HG03095 (cell line): ENCODE data around the gene HTR3B.

Experiments used
- ATAC-seq: cut with Tn5 transposase; IDR thresholded peaks from one replicate; pipeline ENCODE4 v1.9.1; 2021; ENCODE audit warnings: moderate library complexity; ENCODE audit not compliant: unreplicated experiment

Gene HTR3B

GRCh38 chr11:113989381-113989780 lies 84.8 kb downstream of the HTR3B start:
- no peak for ATAC-seq

GRCh38 chr11:113989916-113990315 lies 85.3 kb downstream of the HTR3B start:
- ATAC-seq = no peak

- no peak for ATAC-seq
Measured at GRCh38 chr11:113991170-113991569, 86.6 kb downstream of the HTR3B start.

GRCh38 chr11:113991718-113992458 lies 87.3 kb downstream of the HTR3B start:
- no peak for ATAC-seq

- no peak for ATAC-seq
Measured at GRCh38 chr11:113992459-113993110, 88.0 kb downstream of the HTR3B start.

GRCh38 chr11:113994077-113994954 lies 89.7 kb downstream of the HTR3B start:
- no peak for ATAC-seq
